Smooth muscle cell (in vitro differentiated cells): ENCODE results near the gene NEDD4L. TPM values are rescaled to one million over a fixed set of nuclear protein-coding genes. Genes with fewer than 3 reads are reported as not detected.

ENCODE experiments used
- DNase-seq: peaks from one replicate; lab custom pipeline; 2025; ENCODE audit not compliant: unreplicated experiment; lab: John Stamatoyannopoulos, UW
- H2AFZ ChIP-seq: fragments of 200-600 bp; sonication (generic); 2 replicates; pipeline ENCODE4 v1.6.0; 2016; ENCODE audit warnings: antibody characterized with exemption, low read depth, mild to moderate bottlenecking
- H3F3A ChIP-seq: fragments of 200-600 bp; sonication (generic); 2 replicates; pipeline ENCODE4 v1.6.0; 2017; ENCODE audit warnings: antibody characterized with exemption, low read depth
- H3K27ac ChIP-seq: fragments of 200-600 bp; sonication (generic); 2 replicates; pipeline ENCODE4 v1.5.1; 2016; ENCODE audit warnings: low read depth, mild to moderate bottlenecking
- H3K27me3 ChIP-seq: fragments of 200-600 bp; sonication (generic); 2 replicates; pipeline ENCODE4 v1.6.1; 2016; ENCODE audit warnings: low read depth, mild to moderate bottlenecking
- H3K36me3 ChIP-seq: fragments of 200-600 bp; sonication (generic); 2 replicates; pipeline ENCODE4 v1.5.1; 2016; ENCODE audit warnings: low read depth
- H3K4me1 ChIP-seq: fragments of 200-600 bp; sonication (generic); 2 replicates; pipeline ENCODE4 v1.5.1; 2016; ENCODE audit warnings: low read depth
- H3K4me2 ChIP-seq: fragments of 200-600 bp; sonication (generic); 2 replicates; pipeline ENCODE4 v1.6.0; 2016; ENCODE audit warnings: mild to moderate bottlenecking
- H3K4me3 ChIP-seq: fragments of 200-600 bp; sonication (generic); 2 replicates; pipeline ENCODE4 v1.5.1; 2016; ENCODE audit warnings: mild to moderate bottlenecking
- H3K79me2 ChIP-seq: fragments of 200-600 bp; sonication (generic); 2 replicates; pipeline ENCODE4 v1.6.0; 2016; ENCODE audit warnings: low read depth, mild to moderate bottlenecking
- H3K9ac ChIP-seq: fragments of 200-600 bp; sonication (generic); 2 replicates; pipeline ENCODE4 v1.6.0; 2016; ENCODE audit warnings: low read depth
- H3K9me3 ChIP-seq: fragments of 200-600 bp; sonication (generic); replicated peaks from 2 replicates; pipeline ENCODE4 v1.5.1; 2016; ENCODE audit warnings: low read depth
- H4K20me1 ChIP-seq: fragments of 200-600 bp; sonication (generic); 2 replicates; pipeline ENCODE4 v1.6.0; 2016; ENCODE audit warnings: low read depth
- CTCF ChIP-seq: fragments of 200-600 bp; sonication (generic); IDR thresholded peaks from 2 replicates; pipeline ENCODE4 v1.5.1; 2017; ENCODE audit warnings: borderline replicate concordance, mild to moderate bottlenecking, antibody characterized with exemption; ENCODE audit not compliant: insufficient read depth, poor library complexity, severe bottlenecking
- WGBS: methylation state at CpG from one replicate; pipeline ENCODE4 v1.1.7; 2016; ENCODE audit warnings: low lambda C conversion rate; 5-methylcytosine and 5-hydroxymethylcytosine counted together
- polyA plus RNA-seq: library from polyadenylated mRNA; unstranded; fragments of >200 nt; fragmentation: Nextera tagmentation; extraction: Ambion mirVana; gene quantifications from 2 replicates; pipeline ENCODE4 v1.2.1, GENCODE V29; 2016
- total RNA-seq: library from RNA; depleted of rRNA; stranded (reverse); fragments of >200 nt; gene quantifications from 2 replicates; pipeline ENCODE4 v1.2.3, GENCODE V29; 2014

The NEDD4L gene
- total and polyA plus RNA-seq, 2 experiments from 2014 or later = 8.7 to 41.3 TPM

GRCh38 chr18:58308463-58308862 is 264.4 kb downstream of the NEDD4L start:
- no peak for DNase-seq
- Histone ChIP-seq H3K9ac (no peak overlapping the region), H3K27me3 (no peaks in the 10 kb centered on the region), H3K27ac (no peak overlapping the region), H3K4me3 (no peak overlapping the region), H2AFZ (no peak overlapping the region), H4K20me1 (no peaks in the 10 kb centered on the region), H3K4me1 (no peaks in the 10 kb centered on the region), H3K79me2 (no peaks in the 10 kb centered on the region), H3K36me3 (no peaks in the 10 kb centered on the region), H3K9me3 (peaks cover 9% of the 10 kb centered on the region), H3F3A (peaks cover 5% of the 10 kb centered on the region), H3K4me2 (no peak overlapping the region)
- TF ChIP-seq CTCF = no peak
- WGBS = 90% methylated on average over 8 of the region's 8 CpGs

GRCh38 chr18:58309099-58309498 is 265.1 kb downstream of the NEDD4L start:
- no peak overlapping the region for H3K27ac ChIP-seq
- peaks cover 5% of the 10 kb centered on the region for H3F3A ChIP-seq
- no peak overlapping the region for H2AFZ ChIP-seq
- no peak overlapping the region for H3K4me3 ChIP-seq
- no peak for DNase-seq
- TF ChIP-seq CTCF = no peak
- 93% methylated on average over 8 of the region's 8 CpGs for WGBS
- no peaks in the 10 kb centered on the region for H3K27me3 ChIP-seq
- H4K20me1 ChIP-seq = no peaks in the 10 kb centered on the region
- H3K36me3 ChIP-seq = no peaks in the 10 kb centered on the region
- no peaks in the 10 kb centered on the region for H3K4me1 ChIP-seq
- H3K9me3 ChIP-seq = peaks cover 9% of the 10 kb centered on the region
- H3K4me2 ChIP-seq = no peak overlapping the region
- H3K9ac ChIP-seq = no peak overlapping the region
- H3K79me2 ChIP-seq = no peaks in the 10 kb centered on the region

GRCh38 chr18:58309610-58310239 is 265.7 kb downstream of the NEDD4L start:
- H3K36me3 ChIP-seq = no peaks in the 10 kb centered on the region
- WGBS = 93% methylated on average over 7 of the region's 7 CpGs
- H2AFZ ChIP-seq = no peak overlapping the region
- no peaks in the 10 kb centered on the region for H3K79me2 ChIP-seq
- H3F3A ChIP-seq = peaks cover 8% of the 10 kb centered on the region
- H3K27me3 ChIP-seq = no peaks in the 10 kb centered on the region
- H4K20me1 ChIP-seq = no peaks in the 10 kb centered on the region
- DNase-seq = no peak
- no peak overlapping the region for H3K4me2 ChIP-seq
- H3K9me3 ChIP-seq = peaks cover 9% of the 10 kb centered on the region
- H3K27ac ChIP-seq = no peak overlapping the region
- H3K4me3 ChIP-seq = no peak overlapping the region
- H3K4me1 ChIP-seq = peaks cover 3% of the 10 kb centered on the region
- no peak overlapping the region for H3K9ac ChIP-seq
- TF ChIP-seq CTCF = no peak

GRCh38 chr18:58310517-58310916 is 266.5 kb downstream of the NEDD4L start:
- Histone ChIP-seq H3K9ac (no peak overlapping the region), H2AFZ (no peak overlapping the region), H3K27me3 (no peaks in the 10 kb centered on the region), H3K4me2 (no peak overlapping the region), H3K36me3 (no peaks in the 10 kb centered on the region), H3K4me1 (peaks cover 11% of the 10 kb centered on the region), H3F3A (peaks cover 15% of the 10 kb centered on the region), H3K27ac (no peak overlapping the region), H3K79me2 (no peaks in the 10 kb centered on the region), H3K9me3 (peaks cover 6% of the 10 kb centered on the region), H4K20me1 (no peaks in the 10 kb centered on the region), H3K4me3 (no peak overlapping the region)
- WGBS = 68% methylated on average over 7 of the region's 7 CpGs
- no peak for DNase-seq
- TF ChIP-seq CTCF = no peak
